Tibial nerve (tissue), 4 donors: Measurements from ENCODE around the gene SPC24. TPM values are rescaled to one million over a fixed set of nuclear protein-coding genes. Genes with fewer than 3 reads are reported as not detected.

Experiments used
- DNase-seq, 2 donors: peaks; one replicate each; pipeline ENCODE4 v3.0.0-alpha.2; 2019; ENCODE audit warnings: low spot score in 2 of 2
- H3K27ac ChIP-seq, 4 donors: fragments of 200-600 bp; sonication (generic) in 3 of 4; one replicate each; pipeline ENCODE4 v1.5.1; 2017 to 2019; ENCODE audit warnings: mild to moderate bottlenecking in 1 of 4
- H3K27me3 ChIP-seq, 2 donors: fragments of 200-600 bp; sonication (generic) in 1 of 2; one replicate each; pipeline versions ENCODE4 v1.5.1 to v1.6.0; 2017 to 2019
- H3K36me3 ChIP-seq, 3 donors: fragments of 200-600 bp; sonication (generic); one replicate each; pipeline ENCODE4 v1.5.1; 2018 to 2019
- H3K4me1 ChIP-seq, 4 donors: fragments of 200-600 bp; sonication (generic) in 3 of 4; one replicate each; pipeline ENCODE4 v1.5.1; 2017 to 2019
- H3K4me3 ChIP-seq, 4 donors: fragments of 200-600 bp; sonication (generic) in 3 of 4; one replicate each; pipeline ENCODE4 v1.5.1; 2017 to 2019; ENCODE audit warnings: mild to moderate bottlenecking in 1 of 4, moderate library complexity in 1 of 4
- H3K9me3 ChIP-seq, 4 donors: fragments of 200-600 bp; sonication (generic) in 3 of 4; one replicate each; pipeline ENCODE4 v1.5.1; 2017 to 2019
- EP300 ChIP-seq, 2 donors: sonication (generic); formaldehyde crosslinking; IDR thresholded peaks; one replicate each; pipeline ENCODE4 v1.6.1; 2017; ENCODE audit warnings: antibody characterized with exemption in 2 of 2, mild to moderate bottlenecking in 1 of 2
- WGBS, 2 donors: methylation state at CpG; one replicate each; pipeline ENCODE4 v1.1.5; 2018; 5-methylcytosine and 5-hydroxymethylcytosine counted together
- total RNA-seq, 4 donors: library from RNA; depleted of rRNA; stranded (reverse); fragments of >200 nt; gene quantifications; one replicate each; pipeline ENCODE4 v1.1.0, GENCODE V29; 2016
- TF ChIP-seq, protein P1 (sequence below), 5 experiments: fragments of 200-600 bp in 3 of 5; fragments of 450-650 bp in 2 of 5; sonication (generic) in 3 of 5; IDR thresholded peaks; one replicate each; pipeline ENCODE4 v1.5.1; 2016 to 2019; ENCODE audit warnings: antibody characterized with exemption in 5 of 5, mild to moderate bottlenecking in 3 of 5, moderate library complexity in 2 of 5

Gene SPC24
- total RNA-seq, 4 donors from 2014 or later, result 2.6 to 20.4 (median 4.4) TPM

- peak in 1 of 2 donors; percentile 25 for TF ChIP-seq EP300 (IDR thresholded peaks at IDR 0.05)
- TF ChIP-seq, protein P1, sequence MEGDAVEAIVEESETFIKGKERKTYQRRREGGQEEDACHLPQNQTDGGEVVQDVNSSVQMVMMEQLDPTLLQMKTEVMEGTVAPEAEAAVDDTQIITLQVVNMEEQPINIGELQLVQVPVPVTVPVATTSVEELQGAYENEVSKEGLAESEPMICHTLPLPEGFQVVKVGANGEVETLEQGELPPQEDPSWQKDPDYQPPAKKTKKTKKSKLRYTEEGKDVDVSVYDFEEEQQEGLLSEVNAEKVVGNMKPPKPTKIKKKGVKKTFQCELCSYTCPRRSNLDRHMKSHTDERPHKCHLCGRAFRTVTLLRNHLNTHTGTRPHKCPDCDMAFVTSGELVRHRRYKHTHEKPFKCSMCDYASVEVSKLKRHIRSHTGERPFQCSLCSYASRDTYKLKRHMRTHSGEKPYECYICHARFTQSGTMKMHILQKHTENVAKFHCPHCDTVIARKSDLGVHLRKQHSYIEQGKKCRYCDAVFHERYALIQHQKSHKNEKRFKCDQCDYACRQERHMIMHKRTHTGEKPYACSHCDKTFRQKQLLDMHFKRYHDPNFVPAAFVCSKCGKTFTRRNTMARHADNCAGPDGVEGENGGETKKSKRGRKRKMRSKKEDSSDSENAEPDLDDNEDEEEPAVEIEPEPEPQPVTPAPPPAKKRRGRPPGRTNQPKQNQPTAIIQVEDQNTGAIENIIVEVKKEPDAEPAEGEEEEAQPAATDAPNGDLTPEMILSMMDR (IDR thresholded peaks at IDR 0.05), result no peak
- 52 to 59% methylated on average over 10 of the region's 10 CpGs for WGBS, 2 donors
- Histone ChIP-seq H3K27me3 (no peaks in the 10 kb centered on the region), H3K27ac (peak overlapping the region in 3 of 4 donors; percentile 79 to 99 (median 82)), H3K4me1 (peaks cover 0 to 48% (median 27%) of the 10 kb centered on the region in 4 donors), H3K4me3 (no peak overlapping the region), H3K36me3 (peaks cover 0 to 21% (median 0%) of the 10 kb centered on the region in 3 donors), H3K9me3 (no peaks in the 10 kb centered on the region)
- no peak for DNase-seq
Observed at GRCh38 chr19:11096210-11096841, 59.3 kb downstream of the SPC24 start.

Other genes starting within 250 kb of the SPC24 start
- gene YIPF2, start 227.1 kb downstream of the SPC24 start, total RNA-seq, result 10 to 100 TPM; 50.0 to 69.3 (median 56.4) TPM
- gene TIMM29, start 227.0 kb downstream of the SPC24 start, total RNA-seq, result 10 to 100 TPM; 27.1 to 40.4 (median 32.8) TPM
- 100 to 1,000 TPM in 1 of 4 donors, 10 to 100 TPM in 3; 54.2 to 122 (median 73.9) TPM for gene SMARCA4, start 194.8 kb downstream of the SPC24 start, total RNA-seq
- gene LDLR, start 66.3 kb downstream of the SPC24 start, total RNA-seq, result 10 to 100 TPM; 22.6 to 45.6 (median 35.7) TPM
- 100 to 1,000 TPM; 355 to 752 (median 582) TPM for gene KANK2, start 41.8 kb upstream of the SPC24 start, total RNA-seq
- gene ANGPTL8, start 83.8 kb upstream of the SPC24 start, total RNA-seq, result 10 to 100 TPM in 2 of 4 donors, 1 to 10 TPM in 1, not detected in 1; 2.0 to 13.2 (median 10.8) TPM
- gene DOCK6, start 106.7 kb upstream of the SPC24 start, total RNA-seq, result 10 to 100 TPM; 37.5 to 92.7 (median 49.2) TPM
- not detected for gene TSPAN16, start 140.4 kb upstream of the SPC24 start, total RNA-seq
- gene RAB3D, start 183.9 kb upstream of the SPC24 start, total RNA-seq, result 10 to 100 TPM; 12.9 to 20.8 (median 17.9) TPM
- gene TMEM205, start 190.5 kb upstream of the SPC24 start, total RNA-seq, result 100 to 1,000 TPM; 145 to 238 (median 189) TPM
- gene CCDC159, start 190.7 kb upstream of the SPC24 start, total RNA-seq, result 10 to 100 TPM; 23.2 to 33.7 (median 30.8) TPM
- gene PLPPR2, start 199.7 kb upstream of the SPC24 start, total RNA-seq, result 10 to 100 TPM; 20.1 to 82.2 (median 33.8) TPM
- gene SWSAP1, start 218.9 kb upstream of the SPC24 start, total RNA-seq, result 1 to 10 TPM; 2.3 to 5.7 (median 2.8) TPM
- 10 to 100 TPM in 1 of 4 donors, 1 to 10 TPM in 3; 3.5 to 10.0 (median 7.5) TPM for gene EPOR, start 228.5 kb upstream of the SPC24 start, total RNA-seq